ENCODE data around the gene TLR8.

Gene TLR8

DNA sequence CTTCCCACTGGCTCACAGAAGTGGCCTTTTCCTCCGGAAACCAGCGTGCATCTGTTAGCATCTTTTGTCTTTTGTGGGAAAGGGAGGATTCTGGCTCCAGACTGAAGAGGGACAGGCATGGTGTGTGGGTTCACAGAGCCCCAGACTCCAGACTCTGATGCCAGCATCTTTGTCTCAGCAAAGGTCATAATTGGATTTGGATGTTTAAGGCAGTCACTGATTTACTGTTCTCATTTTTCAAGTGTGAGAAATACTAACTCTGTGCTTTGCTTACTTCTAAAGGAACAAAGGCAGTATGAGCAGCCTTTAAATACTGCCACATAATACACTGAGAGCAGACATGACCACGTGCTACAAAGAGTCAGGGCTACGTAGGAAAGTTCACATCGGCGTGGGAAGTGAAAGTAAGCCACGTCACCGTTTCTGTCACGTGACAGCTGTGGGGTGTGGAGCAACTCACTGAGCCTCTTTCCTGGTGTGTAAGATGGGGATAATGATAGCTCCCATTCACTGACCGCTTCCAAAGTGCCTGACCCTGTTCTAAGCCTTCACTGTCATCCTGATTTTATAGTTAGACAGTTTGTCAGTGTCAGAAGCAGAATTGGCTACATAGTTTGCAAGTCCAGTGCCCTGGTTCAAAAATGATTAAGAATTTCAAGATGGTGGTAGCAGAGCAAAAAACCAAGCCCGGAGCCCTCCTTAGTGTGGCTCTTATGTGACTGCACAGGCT, 43.7 kb downstream of the TLR8 start:
- no peak for TF ChIP-seq CTCF (conservative IDR thresholded peaks at IDR 0.05; ENCODE audit: low read depth, low read length)
- no peak overlapping the region for H3K4me3 ChIP-seq (ENCODE audit: low read length)
- peak; percentile 81 for DNase-seq (ENCODE audit: low read depth)

- peak; percentile 39 for TF ChIP-seq CTCF (conservative IDR thresholded peaks at IDR 0.05; ENCODE audit: low read depth, low read length)
- H3K4me3 ChIP-seq (ENCODE audit: low read length), result no peak overlapping the region
- DNase-seq (ENCODE audit: low read depth), result no peak
These were observed 44.6 kb downstream of the TLR8 start for GRCh38 chrX:12950851-12951594.

GRCh38 chrX:12951595-12951975, 45.2 kb downstream of the TLR8 start:
- no peak for DNase-seq (ENCODE audit: low read depth)
- no peak for TF ChIP-seq CTCF (conservative IDR thresholded peaks at IDR 0.05; ENCODE audit: low read depth, low read length)
- H3K4me3 ChIP-seq (ENCODE audit: low read length), result no peak overlapping the region

GRCh38 chrX:12953420-12953819, 47.0 kb downstream of the TLR8 start:
- no peak for DNase-seq (ENCODE audit: low read depth)
- TF ChIP-seq CTCF (conservative IDR thresholded peaks at IDR 0.05; ENCODE audit: low read depth, low read length), result no peak
- no peak overlapping the region for H3K4me3 ChIP-seq (ENCODE audit: low read length)

- no peak for TF ChIP-seq CTCF (conservative IDR thresholded peaks at IDR 0.05; ENCODE audit: low read depth, low read length)
- H3K4me3 ChIP-seq (ENCODE audit: low read length), result no peak overlapping the region
- no peak for DNase-seq (ENCODE audit: low read depth)
These were observed 48.0 kb downstream of the TLR8 start for GRCh38 chrX:12954376-12954775.

- no peak overlapping the region for H3K4me3 ChIP-seq (ENCODE audit: low read length)
- no peak for TF ChIP-seq CTCF (conservative IDR thresholded peaks at IDR 0.05; ENCODE audit: low read depth, low read length)
- DNase-seq (ENCODE audit: low read depth), result no peak
These were observed 48.6 kb downstream of the TLR8 start for GRCh38 chrX:12954981-12955380.

All from retinal pigment epithelial cell (primary cell).